NT2/D1 (cell line): Measurements from ENCODE around the gene TMEM52.

Experiments used
- DNase-seq: peaks from one replicate; pipeline ENCODE4 v3.0.0-alpha.2; 2011; ENCODE audit warnings: low read depth, low spot score
- H3K27me3 ChIP-seq: 2 replicates; pipeline ENCODE4 v1.6.0; 2011; ENCODE audit warnings: mild to moderate bottlenecking; ENCODE audit not compliant: insufficient read length, insufficient read depth
- H3K36me3 ChIP-seq: 2 replicates; pipeline ENCODE4 v1.6.1; 2011; ENCODE audit warnings: mild to moderate bottlenecking, low read length, mixed read lengths; ENCODE audit not compliant: insufficient read depth, insufficient read length
- H3K4me1 ChIP-seq: 2 replicates; pipeline ENCODE4 v1.5.1; 2011; ENCODE audit not compliant: insufficient read depth, insufficient read length
- H3K4me3 ChIP-seq: 2 replicates; pipeline ENCODE4 v1.5.1; 2011; ENCODE audit warnings: low read depth; ENCODE audit not compliant: insufficient read length
- H3K9ac ChIP-seq: 2 replicates; pipeline ENCODE4 v1.6.0; 2011; ENCODE audit warnings: low read depth; ENCODE audit not compliant: insufficient read length
- H3K9me3 ChIP-seq: 2 replicates; pipeline ENCODE4 v1.5.1; 2011; ENCODE audit warnings: mild to moderate bottlenecking, low read length; ENCODE audit not compliant: insufficient read depth
- SUZ12 ChIP-seq: IDR thresholded peaks from 2 replicates; pipeline ENCODE4 v1.6.1; 2011; ENCODE audit not compliant: insufficient read length, insufficient read depth; ENCODE audit errors: extremely low read depth
- YY1 ChIP-seq: IDR thresholded peaks from 2 replicates; pipeline ENCODE4 v1.6.1; 2011; ENCODE audit not compliant: insufficient read length, insufficient read depth
- ZNF274 ChIP-seq: IDR thresholded peaks from 2 replicates; pipeline ENCODE4 v1.6.1; 2011; ENCODE audit warnings: mild to moderate bottlenecking, low read depth, low read length

TMEM52 gene

DNA sequence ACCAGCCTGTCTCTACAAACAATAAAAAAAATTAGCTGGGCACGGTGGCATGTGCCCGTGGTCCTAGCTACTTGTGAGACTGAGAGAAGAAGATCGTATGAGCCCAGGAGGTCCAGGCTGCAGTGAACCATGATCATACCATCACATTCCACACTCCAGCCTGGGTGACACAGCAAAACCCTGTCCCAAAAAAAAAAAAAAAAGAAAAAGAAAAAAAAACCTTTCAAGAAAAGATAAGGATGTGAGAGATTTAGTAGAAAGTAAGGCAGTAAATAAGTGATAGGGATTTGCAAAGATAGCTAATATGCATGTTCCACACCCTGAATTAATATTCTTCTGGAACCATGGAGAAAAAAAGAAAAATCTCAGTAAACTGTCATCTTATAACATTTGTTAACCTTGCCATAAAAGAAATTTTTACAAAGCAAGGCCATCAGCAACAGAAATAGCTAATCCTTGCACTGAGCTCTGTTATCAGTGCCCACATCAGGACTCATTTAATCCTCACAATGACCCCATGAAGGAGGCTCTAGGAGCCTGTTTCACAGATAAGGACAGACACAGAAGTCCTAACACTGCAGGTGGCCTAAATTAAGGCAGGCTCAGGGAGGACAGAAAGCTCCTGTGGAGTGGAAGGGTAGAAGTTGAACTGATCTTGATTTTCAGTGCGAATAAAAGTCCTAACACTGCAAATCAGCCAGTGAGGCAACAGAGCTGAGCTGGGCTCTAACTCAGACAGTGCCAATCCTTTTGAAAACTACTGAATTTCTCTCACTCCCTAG lies 35.8 kb downstream of the TMEM52 start:
- no peak overlapping the region for H3K9ac ChIP-seq
- peaks cover 5% of the 10 kb centered on the region for H3K4me1 ChIP-seq
- no peak for DNase-seq
- H3K9me3 ChIP-seq, result no peaks in the 10 kb centered on the region
- TF ChIP-seq YY1 (no peak), SUZ12 (no peak), ZNF274 (no peak)
- no peaks in the 10 kb centered on the region for H3K27me3 ChIP-seq
- H3K4me3 ChIP-seq, result no peak overlapping the region
- peaks cover 27% of the 10 kb centered on the region for H3K36me3 ChIP-seq

DNA sequence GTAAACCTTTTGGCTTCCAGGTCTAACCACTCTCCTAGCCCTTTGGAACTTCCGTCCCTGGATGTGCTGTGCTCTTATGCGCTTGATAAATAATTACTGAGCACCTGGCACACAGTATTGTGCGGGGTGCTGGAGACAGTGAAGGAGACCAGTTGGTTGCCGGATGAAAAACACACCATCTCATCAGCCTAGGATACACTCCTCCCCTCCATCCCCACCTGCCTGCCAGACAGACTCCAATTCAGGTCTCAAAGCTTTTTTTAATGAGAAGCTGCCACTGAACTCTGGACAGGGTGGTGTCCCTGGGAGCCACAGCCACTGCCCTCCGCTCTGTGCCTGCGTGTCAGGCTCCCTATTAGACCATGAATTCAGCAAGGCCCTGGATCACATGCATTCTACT lies 37.4 kb downstream of the TMEM52 start:
- Histone ChIP-seq H3K9me3 (no peaks in the 10 kb centered on the region), H3K36me3 (peaks cover 33% of the 10 kb centered on the region), H3K27me3 (no peaks in the 10 kb centered on the region), H3K4me3 (no peak overlapping the region), H3K4me1 (peaks cover 7% of the 10 kb centered on the region), H3K9ac (no peak overlapping the region)
- TF ChIP-seq YY1 (no peak), ZNF274 (no peak), SUZ12 (no peak)
- DNase-seq, result no peak

DNA sequence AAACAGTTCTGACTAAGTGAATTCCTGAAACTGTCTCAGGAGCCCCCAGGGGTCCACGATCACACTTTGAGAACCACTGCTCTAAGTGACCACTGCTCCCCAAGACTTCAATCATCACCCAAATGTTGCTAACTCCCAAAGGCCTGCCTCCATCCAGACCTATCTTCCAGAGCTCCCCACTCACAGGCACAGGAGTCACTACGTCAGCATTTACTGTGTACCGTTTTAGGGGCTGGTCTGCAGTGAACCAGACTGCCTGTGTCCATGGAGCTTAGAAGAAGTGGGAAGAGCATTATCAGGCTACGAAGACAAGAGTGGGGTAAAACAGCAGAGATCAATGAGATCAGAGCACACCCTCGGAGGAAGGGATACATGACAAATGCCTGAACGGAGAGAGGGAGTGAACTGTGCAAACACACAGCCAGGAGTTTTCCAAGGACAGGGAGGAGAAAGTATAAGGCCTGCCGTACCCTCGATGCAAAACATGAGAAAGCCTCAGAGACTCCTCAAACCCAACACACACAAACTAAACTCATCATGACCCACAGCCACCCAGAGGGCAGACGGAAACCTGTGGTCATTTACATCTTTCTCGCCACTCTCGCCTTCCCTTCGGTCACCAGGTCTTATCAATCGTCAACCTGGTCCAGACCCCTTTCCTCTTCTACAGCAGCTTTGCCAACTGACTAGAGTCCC lies 38.3 kb downstream of the TMEM52 start:
- Histone ChIP-seq H3K36me3 (peaks cover 39% of the 10 kb centered on the region), H3K9ac (no peak overlapping the region), H3K9me3 (no peaks in the 10 kb centered on the region), H3K4me3 (no peak overlapping the region), H3K27me3 (no peaks in the 10 kb centered on the region), H3K4me1 (peaks cover 12% of the 10 kb centered on the region)
- no peak for DNase-seq
- TF ChIP-seq YY1 (no peak), ZNF274 (no peak), SUZ12 (no peak)

DNA sequence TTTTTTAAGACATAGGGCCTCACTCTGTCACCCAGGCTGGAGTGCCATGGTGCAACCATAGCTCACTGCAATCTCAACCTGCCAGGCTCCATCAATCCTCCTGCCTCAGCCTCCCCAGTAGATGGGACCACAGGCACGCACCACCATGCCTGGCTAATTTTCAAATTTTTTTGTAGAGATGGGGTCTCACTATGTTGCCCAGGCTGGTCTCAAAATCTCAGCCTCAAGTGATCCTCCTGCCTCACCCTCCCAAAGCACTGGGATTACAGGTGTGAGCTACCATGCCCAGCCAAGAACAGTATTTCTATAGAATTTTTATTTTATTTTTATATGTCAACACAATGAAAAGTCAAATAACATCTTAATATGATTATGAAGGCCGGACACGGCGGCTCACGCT lies 39.1 kb downstream of the TMEM52 start:
- TF ChIP-seq YY1 (no peak), SUZ12 (no peak), ZNF274 (no peak)
- no peaks in the 10 kb centered on the region for H3K27me3 ChIP-seq
- no peak overlapping the region for H3K9ac ChIP-seq
- H3K36me3 ChIP-seq, result peaks cover 47% of the 10 kb centered on the region
- H3K4me3 ChIP-seq, result no peak overlapping the region
- peaks cover 15% of the 10 kb centered on the region for H3K4me1 ChIP-seq
- DNase-seq, result no peak
- H3K9me3 ChIP-seq, result no peaks in the 10 kb centered on the region

DNA sequence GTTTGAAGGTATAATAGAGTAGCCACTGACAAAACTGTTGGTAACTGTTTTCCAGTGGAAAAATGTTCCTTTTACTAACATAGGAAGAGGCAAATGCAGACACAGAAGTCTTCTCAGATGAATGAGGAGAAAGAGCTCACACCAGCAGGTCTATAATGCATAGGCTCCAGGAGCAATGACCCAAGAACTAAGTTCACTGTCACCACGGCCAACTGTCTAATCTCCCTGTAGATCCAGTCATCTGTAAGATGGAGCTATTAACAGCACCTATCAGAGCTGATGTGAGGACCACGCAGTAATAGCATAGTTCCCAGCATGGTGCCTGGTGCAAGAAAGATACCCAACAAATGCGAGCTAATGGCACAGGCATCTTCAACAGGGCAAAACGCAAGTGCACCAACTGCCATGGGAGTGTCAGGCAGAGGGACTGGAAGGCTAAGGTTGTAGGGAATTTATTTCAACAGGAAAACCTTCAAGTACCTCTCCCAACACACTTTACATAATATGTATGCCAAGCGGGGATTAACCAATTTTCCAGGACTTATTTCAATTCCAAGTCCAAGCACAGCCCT lies 41.1 kb downstream of the TMEM52 start:
- DNase-seq, result no peak
- no peak overlapping the region for H3K4me3 ChIP-seq
- peaks cover 65% of the 10 kb centered on the region for H3K36me3 ChIP-seq
- H3K4me1 ChIP-seq, result peaks cover 15% of the 10 kb centered on the region
- TF ChIP-seq ZNF274 (no peak), SUZ12 (no peak), YY1 (no peak)
- no peak overlapping the region for H3K9ac ChIP-seq
- no peaks in the 10 kb centered on the region for H3K27me3 ChIP-seq
- H3K9me3 ChIP-seq, result no peaks in the 10 kb centered on the region

DNA sequence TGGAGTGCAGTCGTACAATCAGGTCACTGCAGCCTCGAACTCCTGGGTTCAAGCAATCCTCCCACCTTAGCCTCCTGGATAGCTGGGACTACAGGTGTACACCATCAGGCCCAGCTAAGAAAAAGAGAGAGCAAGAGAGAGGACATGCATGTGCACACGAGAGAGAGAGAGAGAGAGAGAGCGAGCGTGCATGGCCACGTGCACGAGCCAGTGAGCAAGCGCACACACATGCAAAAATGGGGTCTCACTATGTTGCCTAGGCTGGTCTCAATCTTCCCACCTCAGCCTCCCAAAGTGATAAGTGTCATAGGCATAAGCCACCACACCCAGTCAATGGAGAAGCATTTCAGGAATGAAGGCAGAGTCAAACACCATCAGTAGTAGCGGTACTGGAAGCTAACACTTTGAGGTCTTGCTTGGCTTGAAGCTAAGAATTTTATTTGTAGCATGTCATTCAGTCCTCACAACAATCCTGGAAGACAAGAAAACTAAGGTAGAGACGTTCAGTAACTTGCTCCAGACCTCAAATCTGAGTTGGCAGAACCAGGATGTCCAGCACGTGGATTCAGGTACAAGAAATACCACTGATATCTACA lies 42.6 kb downstream of the TMEM52 start:
- H3K9me3 ChIP-seq, result no peaks in the 10 kb centered on the region
- peaks cover 75% of the 10 kb centered on the region for H3K36me3 ChIP-seq
- H3K4me3 ChIP-seq, result no peak overlapping the region
- H3K4me1 ChIP-seq, result peaks cover 17% of the 10 kb centered on the region
- no peaks in the 10 kb centered on the region for H3K27me3 ChIP-seq
- no peak for TF ChIP-seq SUZ12
- TF ChIP-seq YY1, result no peak
- TF ChIP-seq ZNF274, result no peak
- H3K9ac ChIP-seq, result no peak overlapping the region
- DNase-seq, result no peak

DNA sequence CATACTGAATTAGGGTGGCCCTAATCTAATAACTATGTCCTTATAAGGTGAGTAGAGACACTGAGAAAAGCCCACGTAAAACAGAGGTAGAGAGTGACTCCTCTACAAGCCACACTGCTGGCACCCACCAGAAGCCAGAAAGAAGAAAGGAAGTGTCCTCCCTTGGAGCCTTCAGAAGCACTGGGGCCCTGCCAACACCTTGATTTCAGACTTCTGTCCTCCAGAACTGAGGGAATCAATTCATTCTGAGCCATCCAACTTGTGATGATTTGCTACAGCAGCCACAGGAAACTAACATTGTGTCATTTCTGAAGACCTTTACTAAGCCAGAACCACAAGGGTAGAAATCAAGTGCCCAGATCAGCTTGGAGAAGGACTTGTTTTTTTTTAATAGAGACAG lies 43.1 kb downstream of the TMEM52 start:
- Histone ChIP-seq H3K36me3 (peaks cover 79% of the 10 kb centered on the region), H3K4me3 (no peak overlapping the region), H3K27me3 (no peaks in the 10 kb centered on the region), H3K9ac (no peak overlapping the region), H3K9me3 (no peaks in the 10 kb centered on the region), H3K4me1 (peaks cover 17% of the 10 kb centered on the region)
- DNase-seq, result no peak
- no peak for TF ChIP-seq ZNF274
- TF ChIP-seq SUZ12, result no peak
- no peak for TF ChIP-seq YY1
